Measurements from ENCODE around the gene SMIM36. TPM values are rescaled to one million over a fixed set of nuclear protein-coding genes. Genes with fewer than 3 reads are reported as not detected.
"Not testable (repeated sequence)": the region's sequence is repeated elsewhere in the genome, so short reads cannot be mapped to it uniquely, and the experiment has no call there.

The SMIM36 gene
- total RNA-seq, 1 donor from 2014 or later: not detected

GRCh38 chr17:55454906-55455474 is 56.3 kb downstream of the SMIM36 start:
- no peak for DNase-seq

- DNase-seq: no peak
Measured at GRCh38 chr17:55453839-55454557, 57.3 kb downstream of the SMIM36 start.

GRCh38 chr17:55452139-55452790 is 59.0 kb downstream of the SMIM36 start:
- DNase-seq: no peak

GRCh38 chr17:55451758-55452138 is 59.5 kb downstream of the SMIM36 start:
- DNase-seq: no peak

GRCh38 chr17:55451203-55451641 is 60.0 kb downstream of the SMIM36 start:
- no peak for DNase-seq

GRCh38 chr17:55450232-55450825 is 60.9 kb downstream of the SMIM36 start:
- no peak for DNase-seq

- DNase-seq: no peak
Measured at GRCh38 chr17:55448681-55449080, 62.6 kb downstream of the SMIM36 start.

- DNase-seq: no peak
Measured at GRCh38 chr17:55446581-55447205, 64.6 kb downstream of the SMIM36 start.

GRCh38 chr17:55446004-55446403 is 65.2 kb downstream of the SMIM36 start:
- not testable (repeated sequence) for DNase-seq

- no peak for DNase-seq
Measured at GRCh38 chr17:55444471-55445441, 66.5 kb downstream of the SMIM36 start.

- no peak for DNase-seq
Measured at GRCh38 chr17:55443904-55444303, 67.3 kb downstream of the SMIM36 start.

- no peak for DNase-seq
Measured at GRCh38 chr17:55442953-55443683, 68.1 kb downstream of the SMIM36 start.

- DNase-seq: no peak
Measured at GRCh38 chr17:55442462-55442861, 68.8 kb downstream of the SMIM36 start.

GRCh38 chr17:55441544-55441943 is 69.7 kb downstream of the SMIM36 start:
- no peak for DNase-seq

- no peak for DNase-seq
Measured at GRCh38 chr17:55440391-55440790, 70.9 kb downstream of the SMIM36 start.

- DNase-seq: no peak
Measured at GRCh38 chr17:55437159-55437605, 74.1 kb downstream of the SMIM36 start.

- DNase-seq: no peak
Measured at GRCh38 chr17:55436224-55437158, 74.8 kb downstream of the SMIM36 start.

- DNase-seq: no peak
Measured at GRCh38 chr17:55435408-55435807, 75.8 kb downstream of the SMIM36 start.

- DNase-seq: no peak
Measured at GRCh38 chr17:55434721-55435120, 76.5 kb downstream of the SMIM36 start.
